HEK293T (cell line): Measurements from ENCODE around the gene ETNK1.

Experiments used
- FOXA1 ChIP-seq: fragments of 450-650 bp; IDR thresholded peaks from 2 replicates; pipeline ENCODE4 v1.6.1; 2016; ENCODE audit warnings: mild to moderate bottlenecking
- NFRKB ChIP-seq: fragments of 450-650 bp; IDR thresholded peaks from 2 replicates; pipeline ENCODE4 v1.6.1; 2016; ENCODE audit warnings: mild to moderate bottlenecking, moderate library complexity

- TF ChIP-seq NFRKB = no peak
- TF ChIP-seq FOXA1 = no peak
These were observed 31.4 kb downstream of the ETNK1 start for GRCh38 chr12:22656376-22656775.
